NCI-H2227 (cell line): Measurements from ENCODE around the gene PURB.
"Not testable (repeated sequence)": the region's sequence is repeated elsewhere in the genome, so short reads cannot be mapped to it uniquely, and the experiment has no call there.

Experiments used
- DNase-seq: peaks from one replicate; lab custom pipeline; 2025; ENCODE audit not compliant: unreplicated experiment; lab: John Stamatoyannopoulos, UW

PURB gene

GRCh38 chr7:44893710-44894234 lies 8.4 kb upstream of the PURB start:
- no peak for DNase-seq

- no peak for DNase-seq
Measured at GRCh38 chr7:44891791-44892190, 6.5 kb upstream of the PURB start.

GRCh38 chr7:44891372-44891771 lies 6.0 kb upstream of the PURB start:
- no peak for DNase-seq

GRCh38 chr7:44889086-44889781 lies 3.9 kb upstream of the PURB start:
- no peak for DNase-seq

GRCh38 chr7:44887293-44887692 lies 2.0 kb upstream of the PURB start:
- no peak for DNase-seq

- DNase-seq, result peak; percentile 46
Measured at GRCh38 chr7:44884621-44885393, 523 bp downstream of the PURB start.

GRCh38 chr7:44883961-44884620 lies 1.2 kb downstream of the PURB start:
- no peak for DNase-seq

GRCh38 chr7:44882899-44883298 lies 2.4 kb downstream of the PURB start:
- peak; percentile 14 for DNase-seq

GRCh38 chr7:44881610-44882009 lies 3.7 kb downstream of the PURB start:
- peak; percentile 47 for DNase-seq

- DNase-seq, result no peak
Measured at GRCh38 chr7:44881066-44881600, 4.2 kb downstream of the PURB start.

GRCh38 chr7:44880317-44881018 lies 4.9 kb downstream of the PURB start:
- DNase-seq, result peak; percentile 91

GRCh38 chr7:44876393-44876792 lies 8.9 kb downstream of the PURB start:
- DNase-seq, result no peak

GRCh38 chr7:44875241-44875640 lies 10.1 kb downstream of the PURB start:
- DNase-seq, result no peak

- no peak for DNase-seq
Measured at GRCh38 chr7:44872787-44873186, 12.5 kb downstream of the PURB start.

GRCh38 chr7:44871918-44872317 lies 13.4 kb downstream of the PURB start:
- not testable (repeated sequence) for DNase-seq

- not testable (repeated sequence) for DNase-seq
Measured at GRCh38 chr7:44870780-44871179, 14.6 kb downstream of the PURB start.

- DNase-seq, result not testable (repeated sequence)
Measured at GRCh38 chr7:44870336-44870735, 15.0 kb downstream of the PURB start.

- no peak for DNase-seq
Measured at GRCh38 chr7:44867073-44867995, 18.0 kb downstream of the PURB start.

GRCh38 chr7:44861949-44862348 lies 23.4 kb downstream of the PURB start:
- not testable (repeated sequence) for DNase-seq

- no peak for DNase-seq
Measured at GRCh38 chr7:44858161-44858560, 27.2 kb downstream of the PURB start.
